Measurements from ENCODE around the gene PDGFRB. TPM values are rescaled to one million over a fixed set of nuclear protein-coding genes. Genes with fewer than 3 reads are reported as not detected.

Gene PDGFRB
- total and polyA plus RNA-seq, 2 of the 4 experiments (the other 2 are of a cell fraction), result 108 to 124 TPM

- intact Hi-C loops (cut with micrococcal nuclease), result no loop called here
- BruUV-seq (replicated peaks), result no TSS peak
- H3K9ac ChIP-seq (ENCODE audit: low read depth, low read length), result no peak overlapping the region
- H4K8ac ChIP-seq (ENCODE audit: low read depth in 2 of 2, low read length in 2 of 2), result no peak overlapping the region
- no peak overlapping the region for H4K5ac ChIP-seq (ENCODE audit: low read depth, low read length)
- no peaks in the 10 kb centered on the region for H4K20me1 ChIP-seq (ENCODE audit: insufficient read depth, low read length)
- no peak overlapping the region for H2BK5ac ChIP-seq (ENCODE audit: low read depth, low read length, poor library complexity, severe bottlenecking)
- TF ChIP-seq POLR2A (IDR thresholded peaks at IDR 0.05; ENCODE audit: low read depth, low read length) (no peak), BHLHE40 (IDR thresholded peaks at IDR 0.05; ENCODE audit: low read depth, low read length) (no peak), USF2 (IDR thresholded peaks at IDR 0.05; ENCODE audit: low read depth, low read length) (no peak), RCOR1 (IDR thresholded peaks at IDR 0.05; ENCODE audit: insufficient replicate concordance, low read length) (no peak), FOS (IDR thresholded peaks at IDR 0.05; ENCODE audit: low read depth, low read length) (no peak), NFE2L2 (IDR thresholded peaks at IDR 0.05; ENCODE audit: low read depth, low read length) (no peak), MXI1 (IDR thresholded peaks at IDR 0.05; ENCODE audit: borderline replicate concordance, low read depth, low read length) (no peak), ELK1 (IDR thresholded peaks at IDR 0.05; ENCODE audit: borderline replicate concordance, low read depth, low read length) (no peak), SMC3 (IDR thresholded peaks at IDR 0.05; ENCODE audit: low read depth, low read length) (no peak), CHD1 (IDR thresholded peaks at IDR 0.05; ENCODE audit: low read depth, low read length) (no peak)
- H3K4ac ChIP-seq (ENCODE audit: low read depth, low read length), result no peak overlapping the region
- DNase-seq (no peak), ATAC-seq (ENCODE audit: low read depth) (no peak)
- no peak overlapping the region for H3K4me3 ChIP-seq (ENCODE audit: insufficient read depth, low read depth, low read length)
- no peak overlapping the region for H3K27ac ChIP-seq (ENCODE audit: insufficient read depth, low read length)
- POLR2A ChIA-PET (ENCODE audit: unreplicated experiment), result no interaction called here
- H2BK20ac ChIP-seq (ENCODE audit: low read depth, low read length), result no peak overlapping the region
- no peak overlapping the region for H3K14ac ChIP-seq (replicated peaks; ENCODE audit: low read depth, low read length)
- no peak overlapping the region for H3K56ac ChIP-seq (ENCODE audit: extremely low read depth, insufficient read depth, low read length)
- no peak overlapping the region for H3K4me2 ChIP-seq (ENCODE audit: low read depth, low read length)
- no peak overlapping the region for H2AK9ac ChIP-seq (replicated peaks; ENCODE audit: low read depth, low read length, poor library complexity)
- H3K36me3 ChIP-seq (ENCODE audit: control insufficient read depth, insufficient read depth, low read length), result no peaks in the 10 kb centered on the region
- H2AK5ac ChIP-seq (ENCODE audit: low read depth, low read length), result no peak overlapping the region
- peaks cover 9% of the 10 kb centered on the region for H3K9me3 ChIP-seq (ENCODE audit: control insufficient read depth, insufficient read depth, low read length)
- H3K79me1 ChIP-seq (ENCODE audit: low read depth in 1 of 2, low read length in 2 of 2), result no peaks in the 10 kb centered on the region
- dilution Hi-C loops (cut with HindIII; ENCODE audit: low sequenced_read_pairs, unreplicated experiment), result no loop called here
- CTCF ChIA-PET, result no interaction called here
- no peak overlapping the region for H2BK120ac ChIP-seq (ENCODE audit: low read depth, low read length)
- H3K27me3 ChIP-seq (ENCODE audit: control insufficient read depth, insufficient read depth, low read length), result peaks cover 29% of the 10 kb centered on the region
- in situ Hi-C loops (cut with MboI; ENCODE audit: low sequenced_read_pairs), result no loop called here
- H3K9me1 ChIP-seq (ENCODE audit: insufficient read depth, low read length), result no peaks in the 10 kb centered on the region; the same call in 1 of the 2 replicates
- WGBS, 2 experiments (ENCODE audit: extremely low coverage in 2 of 2, insufficient read length in 1 of 2), result 79% methylated on average over 3 of the region's 4 CpGs; no CpG with 5 or more reads in 1 of the 2 experiments
- H3K18ac ChIP-seq (ENCODE audit: low read depth, low read length), result no peak overlapping the region
- H2AFZ ChIP-seq (replicated peaks; ENCODE audit: low read length, poor library complexity), result no peak overlapping the region
- H3K23ac ChIP-seq (ENCODE audit: low read depth, low read length), result no peak overlapping the region
- no peaks in the 10 kb centered on the region for H3K4me1 ChIP-seq (ENCODE audit: control insufficient read depth, insufficient read depth, low read length)
- H4K91ac ChIP-seq (ENCODE audit: insufficient read depth, low read depth, low read length), result no peak overlapping the region
- H2BK15ac ChIP-seq (ENCODE audit: low read depth, low read length), result no peak overlapping the region
Measured at GRCh38 chr5:150075233-150075632, 80.4 kb downstream of the PDGFRB start.
